H9 (cell line): ENCODE measurements around the gene KANSL1L. TPM values are rescaled to one million over a fixed set of nuclear protein-coding genes. Genes with fewer than 3 reads are reported as not detected.

Source experiments
- DNase-seq: peaks from one replicate; pipeline ENCODE4 v3.0.0-alpha.2; 2017
- H2AFZ ChIP-seq: one replicate; pipeline ENCODE4 v1.6.1; 2013; ENCODE audit warnings: mild to moderate bottlenecking, low read length, control low read depth, moderate library complexity
- H2AK5ac ChIP-seq: 2 replicates; pipeline ENCODE4 v1.6.1; 2013; ENCODE audit warnings: low read length, control low read depth, mixed read lengths; ENCODE audit not compliant: insufficient read length
- H2BK120ac ChIP-seq: one replicate; pipeline ENCODE4 v1.6.1; 2013; ENCODE audit warnings: low read depth, mild to moderate bottlenecking, low read length, control low read depth, inconsistent platforms; ENCODE audit not compliant: poor library complexity, severe bottlenecking
- H2BK12ac ChIP-seq: 2 replicates; pipeline ENCODE4 v1.6.1; 2013; ENCODE audit warnings: low read length, control low read depth, mixed read lengths, low read depth; ENCODE audit not compliant: insufficient read length
- H2BK15ac ChIP-seq: 2 replicates; pipeline ENCODE4 v1.6.1; 2013; ENCODE audit warnings: low read depth, low read length, control low read depth
- H2BK20ac ChIP-seq: one replicate; pipeline ENCODE4 v1.6.1; 2013; ENCODE audit warnings: low read depth, mild to moderate bottlenecking, low read length, control low read depth, inconsistent platforms; ENCODE audit not compliant: poor library complexity, severe bottlenecking
- H2BK5ac ChIP-seq: 2 replicates; pipeline ENCODE4 v1.6.1; 2013; ENCODE audit warnings: low read length, control low read depth, mixed read lengths; ENCODE audit not compliant: insufficient read length
- H3K14ac ChIP-seq: 2 replicates; pipeline ENCODE4 v1.6.1; 2013; ENCODE audit warnings: low read length, control low read depth; ENCODE audit not compliant: insufficient read depth
- H3K18ac ChIP-seq: 2 replicates; pipeline ENCODE4 v1.6.1; 2013; ENCODE audit warnings: low read depth, mild to moderate bottlenecking, mixed read lengths, low read length, control low read depth; ENCODE audit not compliant: insufficient read length
- H3K23ac ChIP-seq: 2 replicates; pipeline ENCODE4 v1.6.1; 2013; ENCODE audit warnings: low read length, control low read depth, mixed read lengths, low read depth; ENCODE audit not compliant: insufficient read length
- H3K23me2 ChIP-seq: 2 replicates; pipeline ENCODE4 v1.6.1; 2013; ENCODE audit warnings: low read depth, mild to moderate bottlenecking, mixed read lengths, low read length, control low read depth; ENCODE audit not compliant: insufficient read length, poor library complexity, severe bottlenecking
- H3K27ac ChIP-seq: 2 replicates; pipeline ENCODE4 v1.5.1; 2013; ENCODE audit warnings: low read length, control low read depth, mixed read lengths, low read depth; ENCODE audit not compliant: insufficient read length
- H3K27me3 ChIP-seq: 2 replicates; pipeline ENCODE4 v1.6.1; 2013; ENCODE audit warnings: low read length, control low read depth, inconsistent platforms; ENCODE audit not compliant: insufficient read depth
- H3K4ac ChIP-seq: 2 replicates; pipeline ENCODE4 v1.6.1; 2013; ENCODE audit warnings: low read depth, mild to moderate bottlenecking, control low read depth, inconsistent platforms, low read length, moderate library complexity
- H3K4me1 ChIP-seq: 2 replicates; pipeline ENCODE4 v1.6.1; 2013; ENCODE audit warnings: low read length, control low read depth, inconsistent platforms; ENCODE audit not compliant: insufficient read depth
- H3K4me2 ChIP-seq: 2 replicates; pipeline ENCODE4 v1.6.1; 2013; ENCODE audit warnings: low read length, control low read depth, mixed read lengths; ENCODE audit not compliant: insufficient read length, insufficient read depth
- H3K56ac ChIP-seq: 2 replicates; pipeline ENCODE4 v1.6.1; 2013; ENCODE audit warnings: low read depth, mild to moderate bottlenecking, mixed read lengths, low read length, control low read depth; ENCODE audit not compliant: insufficient read length
- H3K79me1 ChIP-seq: 2 replicates; pipeline ENCODE4 v1.6.1; 2013; ENCODE audit warnings: low read depth, mild to moderate bottlenecking, moderate library complexity, low read length, control low read depth, inconsistent platforms; ENCODE audit not compliant: insufficient read depth, poor library complexity, severe bottlenecking
- H3K79me2 ChIP-seq: 2 replicates; pipeline ENCODE4 v1.6.1; 2013; ENCODE audit warnings: low read length, control low read depth, inconsistent platforms; ENCODE audit not compliant: insufficient read depth
- H3K9ac ChIP-seq: 2 replicates; pipeline ENCODE4 v1.6.1; 2013; ENCODE audit warnings: low read length, control low read depth, mixed read lengths; ENCODE audit not compliant: insufficient read length; ENCODE audit errors: extremely low read depth
- H3K9me3 ChIP-seq: one replicate; pipeline ENCODE4 v1.6.1; 2013; ENCODE audit warnings: low read depth, low read length, inconsistent platforms; ENCODE audit not compliant: control insufficient read depth
- H3T11ph ChIP-seq: one replicate; pipeline ENCODE4 v1.6.1; 2013; ENCODE audit warnings: mild to moderate bottlenecking, low read length, control low read depth, inconsistent platforms
- H4K20me1 ChIP-seq: one replicate; pipeline ENCODE4 v1.6.1; 2013; ENCODE audit not compliant: control insufficient read depth, insufficient read length, insufficient read depth
- H4K5ac ChIP-seq: 2 replicates; pipeline ENCODE4 v1.6.1; 2013; ENCODE audit warnings: low read depth, mild to moderate bottlenecking, mixed read lengths, low read length, control low read depth; ENCODE audit not compliant: insufficient read length
- H4K8ac ChIP-seq: replicated peaks from 2 replicates; pipeline ENCODE4 v1.6.1; 2013; ENCODE audit warnings: low read length, control low read depth, mixed read lengths, low read depth; ENCODE audit not compliant: insufficient read length
- H4K91ac ChIP-seq: 2 replicates; pipeline ENCODE4 v1.6.1; 2013; ENCODE audit warnings: low read depth, mild to moderate bottlenecking, moderate library complexity, mixed read lengths, low read length, control low read depth; ENCODE audit not compliant: insufficient read length
- H3K27ac Mint-ChIP-seq, 3 experiments: 2 replicates in 2 of 3; 3 replicates in 1 of 3; pipeline ENCODE4 v1.8.0; 2020 to 2021; ENCODE audit warnings: mixed read lengths in 3 of 3, mild to moderate bottlenecking in 1 of 3, moderate library complexity in 1 of 3
- H3K27me3 Mint-ChIP-seq: 2 replicates; pipeline ENCODE4 v1.8.0; 2021; ENCODE audit warnings: low read depth, mild to moderate bottlenecking, moderate library complexity, mixed read lengths
- H3K36me3 Mint-ChIP-seq, 3 experiments: 2 replicates in 2 of 3; 3 replicates in 1 of 3; pipeline ENCODE4 v1.8.0; 2020 to 2021; ENCODE audit warnings: low read depth in 3 of 3, mixed read lengths in 3 of 3; ENCODE audit not compliant: insufficient read depth in 1 of 3
- H3K4me1 Mint-ChIP-seq, 2 experiments: 2 replicates each; pipeline ENCODE4 v1.8.0; 2020; ENCODE audit warnings: mixed read lengths in 2 of 2
- H3K4me3 Mint-ChIP-seq, 2 experiments: 2 replicates in 1 of 2; 3 replicates in 1 of 2; pipeline ENCODE4 v1.8.0; 2020 to 2021; ENCODE audit warnings: mild to moderate bottlenecking in 2 of 2, mixed read lengths in 2 of 2, moderate library complexity in 1 of 2
- H3K9me3 Mint-ChIP-seq, 2 experiments: 2 replicates in 1 of 2; 3 replicates in 1 of 2; pipeline ENCODE4 v1.8.0; 2020; ENCODE audit warnings: mild to moderate bottlenecking in 2 of 2, mixed read lengths in 2 of 2, moderate library complexity in 1 of 2
- CTCF ChIP-seq: fragments of 200-600 bp; sonication (generic); conservative IDR thresholded peaks from 3 replicates; pipeline ENCODE4 v1.8.0; 2021; ENCODE audit warnings: antibody characterized with exemption, mild to moderate bottlenecking
- total RNA-seq: library from RNA; stranded (reverse); gene quantifications from 2 replicates; pipeline ENCODE4 v1.2.1, GENCODE V29; 2021

Gene KANSL1L
- total RNA-seq, 1 experiment from 2014 or later, result 8.2 TPM

- no peaks in the 10 kb centered on the region for H3K79me2 ChIP-seq
- no peak overlapping the region for H4K5ac ChIP-seq
- no peak overlapping the region for H3K14ac ChIP-seq
- no peak overlapping the region for H4K91ac ChIP-seq
- H2AK5ac ChIP-seq, result no peak overlapping the region
- H2BK15ac ChIP-seq, result no peak overlapping the region
- TF ChIP-seq CTCF, result no peak
- no peaks in the 10 kb centered on the region for H3K23me2 ChIP-seq
- no peak overlapping the region for H4K8ac ChIP-seq
- DNase-seq, result no peak
- no peaks in the 10 kb centered on the region for H3K27me3 ChIP-seq
- H3K56ac ChIP-seq, result no peak overlapping the region
- no peaks in the 10 kb centered on the region for H3K9me3 ChIP-seq
- Mint-ChIP-seq H3K36me3 (no peaks in the 10 kb centered on the region), H3K9me3 (no peaks in the 10 kb centered on the region), H3K4me3 (no peak overlapping the region), H3K27ac (no peak overlapping the region), H3K4me1 (peaks cover 6 to 8% of the 10 kb centered on the region in 2 experiments; a peak in 2 of 4 replicates), H3K27me3 (no peaks in the 10 kb centered on the region)
- no peak overlapping the region for H3K4me2 ChIP-seq
- no peak overlapping the region for H3K18ac ChIP-seq
- no peak overlapping the region for H3K4ac ChIP-seq
- no peaks in the 10 kb centered on the region for H3K4me1 ChIP-seq
- H2BK20ac ChIP-seq, result no peak overlapping the region
- H3K27ac ChIP-seq, result no peak overlapping the region
- no peak overlapping the region for H3K9ac ChIP-seq
- H4K20me1 ChIP-seq, result no peaks in the 10 kb centered on the region
- no peak overlapping the region for H3K23ac ChIP-seq
- H3T11ph ChIP-seq, result no peak overlapping the region
- no peak overlapping the region for H2BK5ac ChIP-seq
- H2AFZ ChIP-seq, result no peak overlapping the region
- H2BK120ac ChIP-seq, result no peak overlapping the region
- H3K79me1 ChIP-seq, result no peaks in the 10 kb centered on the region
- H2BK12ac ChIP-seq, result no peak overlapping the region
Observed at GRCh38 chr2:210094787-210095186, 76.4 kb downstream of the KANSL1L start.
